GM10266 (cell line): ENCODE measurements around the gene TSBP1.

ENCODE experiments used
- DNase-seq: peaks from one replicate; pipeline ENCODE4 v3.0.0; 2012; ENCODE audit errors: extremely low spot score
- TF ChIP-seq, protein P1 (sequence below): IDR thresholded peaks from 2 replicates; pipeline ENCODE4 v1.5.1; 2012; ENCODE audit warnings: mild to moderate bottlenecking, low read depth; ENCODE audit not compliant: control insufficient read depth, insufficient read depth; ENCODE audit errors: missing control alignments

The TSBP1 gene

GRCh38 chr6:32254761-32255198 lies 116.9 kb downstream of the TSBP1 start:
- TF ChIP-seq, protein P1, sequence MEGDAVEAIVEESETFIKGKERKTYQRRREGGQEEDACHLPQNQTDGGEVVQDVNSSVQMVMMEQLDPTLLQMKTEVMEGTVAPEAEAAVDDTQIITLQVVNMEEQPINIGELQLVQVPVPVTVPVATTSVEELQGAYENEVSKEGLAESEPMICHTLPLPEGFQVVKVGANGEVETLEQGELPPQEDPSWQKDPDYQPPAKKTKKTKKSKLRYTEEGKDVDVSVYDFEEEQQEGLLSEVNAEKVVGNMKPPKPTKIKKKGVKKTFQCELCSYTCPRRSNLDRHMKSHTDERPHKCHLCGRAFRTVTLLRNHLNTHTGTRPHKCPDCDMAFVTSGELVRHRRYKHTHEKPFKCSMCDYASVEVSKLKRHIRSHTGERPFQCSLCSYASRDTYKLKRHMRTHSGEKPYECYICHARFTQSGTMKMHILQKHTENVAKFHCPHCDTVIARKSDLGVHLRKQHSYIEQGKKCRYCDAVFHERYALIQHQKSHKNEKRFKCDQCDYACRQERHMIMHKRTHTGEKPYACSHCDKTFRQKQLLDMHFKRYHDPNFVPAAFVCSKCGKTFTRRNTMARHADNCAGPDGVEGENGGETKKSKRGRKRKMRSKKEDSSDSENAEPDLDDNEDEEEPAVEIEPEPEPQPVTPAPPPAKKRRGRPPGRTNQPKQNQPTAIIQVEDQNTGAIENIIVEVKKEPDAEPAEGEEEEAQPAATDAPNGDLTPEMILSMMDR: no peak
- no peak for DNase-seq

DNA sequence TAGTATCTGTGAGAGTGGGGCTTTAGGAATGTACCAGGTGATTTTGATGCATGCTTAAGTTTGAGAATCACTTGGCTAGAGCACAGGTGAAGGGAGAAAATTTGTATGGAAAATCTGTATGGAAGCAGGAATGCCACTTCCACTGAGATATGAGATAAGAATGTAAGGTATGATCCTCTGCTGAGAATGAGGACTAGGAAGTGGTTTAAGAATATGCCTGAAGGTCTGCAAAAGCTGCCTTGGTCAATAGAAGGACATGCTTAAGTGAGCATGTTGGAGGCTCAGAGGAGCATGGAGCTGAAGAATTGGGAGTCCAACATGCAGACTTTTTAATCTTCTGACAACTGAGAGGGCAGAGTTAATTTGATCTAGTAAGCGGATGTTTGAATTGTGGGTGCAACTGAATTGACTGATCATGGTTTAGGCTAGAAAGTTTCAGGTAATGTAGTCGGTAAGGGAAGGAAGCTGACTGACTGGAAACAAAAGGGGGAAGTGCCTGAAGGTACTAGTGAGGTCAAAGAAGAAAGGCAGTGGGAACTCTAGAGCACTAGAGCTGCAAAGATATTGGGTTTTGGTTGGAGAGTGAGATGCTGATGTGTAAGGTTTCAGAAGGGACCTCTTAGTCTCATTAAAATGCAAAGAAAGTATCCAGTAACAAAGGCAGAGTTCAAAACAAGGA lies 119.2 kb downstream of the TSBP1 start:
- DNase-seq: no peak
- TF ChIP-seq, protein P1: no peak

GRCh38 chr6:32249262-32249661 lies 122.4 kb downstream of the TSBP1 start:
- DNase-seq: no peak
- TF ChIP-seq, protein P1: no peak

- DNase-seq: no peak
- TF ChIP-seq, protein P1: no peak
Measured at GRCh38 chr6:32247401-32247800, 124.3 kb downstream of the TSBP1 start.

- TF ChIP-seq, protein P1: peak; percentile 98
- DNase-seq: peak; percentile 84
Measured at GRCh38 chr6:32244946-32245398, 126.7 kb downstream of the TSBP1 start.

DNA sequence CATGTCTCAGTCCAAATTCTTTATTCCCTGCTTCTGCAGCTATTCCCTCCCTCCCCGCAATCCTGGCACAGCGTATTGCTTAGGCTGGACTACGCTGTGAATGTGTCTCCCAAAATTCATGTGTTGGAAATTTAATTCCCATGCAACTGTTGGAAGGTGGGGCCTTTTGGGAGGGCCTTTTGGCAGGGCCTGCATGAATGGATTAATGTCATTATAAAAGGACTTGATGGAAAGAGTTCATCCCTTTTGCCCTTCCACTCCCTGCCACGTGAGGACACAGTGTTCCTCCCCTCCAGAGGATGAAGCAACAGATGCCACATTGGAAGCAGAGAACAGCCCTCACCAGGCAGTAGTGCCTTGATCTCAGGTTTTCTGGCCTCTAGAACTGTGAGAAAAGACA lies 127.4 kb downstream of the TSBP1 start:
- no peak for DNase-seq
- TF ChIP-seq, protein P1: no peak
